ENCODE results near the gene VWA5B1. TPM values are rescaled to one million over a fixed set of nuclear protein-coding genes. Genes with fewer than 3 reads are reported as not detected.

The VWA5B1 gene
- total RNA-seq, 4 donors from 2014 or later: not detected

DNA sequence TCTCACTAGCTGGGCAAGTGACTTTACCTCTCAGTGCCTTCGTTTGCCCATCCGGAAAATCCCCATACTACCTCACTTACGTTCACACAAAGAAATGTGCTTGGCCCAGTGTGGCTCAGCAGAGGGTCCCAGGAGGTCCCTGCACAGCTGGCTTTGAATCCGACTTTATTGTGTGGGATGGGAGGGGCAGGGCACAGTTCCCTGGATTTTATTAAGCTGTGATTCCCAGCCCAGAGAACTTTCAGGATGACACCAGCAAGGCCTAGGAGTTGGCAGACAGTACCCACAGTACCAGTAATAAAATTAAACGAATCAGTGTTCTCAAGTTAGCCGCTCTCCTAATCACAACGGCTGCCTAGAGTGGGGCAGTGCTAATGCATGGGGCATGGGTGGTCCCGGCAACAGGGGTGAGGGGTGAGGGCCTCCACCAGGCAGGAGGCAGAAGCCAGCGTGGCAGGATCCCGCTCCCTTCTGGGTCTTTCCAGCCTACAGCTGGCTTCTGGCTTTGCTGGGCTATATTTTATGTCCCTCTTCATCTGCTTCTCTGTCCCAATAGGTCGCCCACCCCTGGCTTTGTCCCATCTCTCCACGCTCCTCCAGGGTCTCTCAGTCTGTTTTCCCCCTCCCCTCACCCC is 74.9 kb downstream of the VWA5B1 start:
- TF ChIP-seq POLR2A (IDR thresholded peaks at IDR 0.05) (no peak), CTCF (IDR thresholded peaks at IDR 0.05) (no peak), EP300 (IDR thresholded peaks at IDR 0.05) (no peak)
- H3K27me3 ChIP-seq: peaks cover 0 to 83% of the 10 kb centered on the region in 2 donors
- 35% methylated on average over 12 of the region's 12 CpGs for WGBS, 2 donors
- no peaks in the 10 kb centered on the region for H3K9me3 ChIP-seq
- no peak overlapping the region for H3K4me3 ChIP-seq
- H3K4me1 ChIP-seq: peaks cover 0 to 24% (median 0%) of the 10 kb centered on the region in 4 donors
- DNase-seq (ENCODE audit: low spot score in 2 of 2): no peak
- H3K27ac ChIP-seq: no peak overlapping the region
- H3K36me3 ChIP-seq: no peaks in the 10 kb centered on the region

DNA sequence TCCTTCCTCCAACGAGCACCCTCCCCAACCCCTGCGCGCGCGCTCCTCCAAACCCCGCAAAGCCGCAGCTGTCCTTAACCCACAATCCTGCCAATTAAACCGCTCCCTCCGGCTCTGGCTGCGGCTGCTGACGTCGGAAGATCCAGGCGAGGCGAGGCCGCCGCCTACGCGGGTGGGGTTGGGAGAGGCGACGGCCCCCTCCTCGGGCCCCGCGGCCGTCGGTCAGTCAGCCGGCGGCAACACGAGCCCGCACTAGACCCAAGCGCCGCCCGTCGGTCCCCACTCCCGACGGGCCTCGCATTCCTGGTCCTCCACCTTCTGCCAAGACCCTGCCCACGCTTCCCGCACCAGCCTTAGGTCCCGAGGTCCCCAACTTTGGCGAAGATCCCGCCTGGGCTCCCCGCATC is 75.4 kb downstream of the VWA5B1 start:
- H3K27ac ChIP-seq: no peak overlapping the region
- TF ChIP-seq CTCF (IDR thresholded peaks at IDR 0.05): no peak
- no peak for TF ChIP-seq POLR2A (IDR thresholded peaks at IDR 0.05)
- no peak for TF ChIP-seq EP300 (IDR thresholded peaks at IDR 0.05)
- H3K4me3 ChIP-seq: peak overlapping the region in 1 of 4 donors; percentile 35
- H3K4me1 ChIP-seq: peaks cover 0 to 24% (median 0%) of the 10 kb centered on the region in 4 donors
- peaks cover 0 to 88% of the 10 kb centered on the region in 2 donors for H3K27me3 ChIP-seq
- DNase-seq (ENCODE audit: low spot score in 2 of 2): no peak
- H3K36me3 ChIP-seq: no peaks in the 10 kb centered on the region
- WGBS, 2 donors: 2 to 4% methylated on average over 31 to 42 of the region's 42 CpGs
- H3K9me3 ChIP-seq: no peaks in the 10 kb centered on the region

GRCh38 chr1:20366463-20367115 is 75.9 kb downstream of the VWA5B1 start:
- peaks cover 0 to 24% (median 0%) of the 10 kb centered on the region in 4 donors for H3K4me1 ChIP-seq
- no peaks in the 10 kb centered on the region for H3K36me3 ChIP-seq
- H3K27me3 ChIP-seq: peaks cover 0 to 89% of the 10 kb centered on the region in 2 donors
- 1 to 2% methylated on average over 52 to 63 of the region's 70 CpGs for WGBS, 2 donors
- DNase-seq (ENCODE audit: low spot score in 2 of 2): no peak
- no peak for TF ChIP-seq CTCF (IDR thresholded peaks at IDR 0.05)
- TF ChIP-seq POLR2A (IDR thresholded peaks at IDR 0.05): no peak
- TF ChIP-seq EP300 (IDR thresholded peaks at IDR 0.05): no peak
- peak overlapping the region in 1 of 4 donors; percentile 35 for H3K4me3 ChIP-seq
- no peaks in the 10 kb centered on the region for H3K9me3 ChIP-seq
- H3K27ac ChIP-seq: no peak overlapping the region

DNA sequence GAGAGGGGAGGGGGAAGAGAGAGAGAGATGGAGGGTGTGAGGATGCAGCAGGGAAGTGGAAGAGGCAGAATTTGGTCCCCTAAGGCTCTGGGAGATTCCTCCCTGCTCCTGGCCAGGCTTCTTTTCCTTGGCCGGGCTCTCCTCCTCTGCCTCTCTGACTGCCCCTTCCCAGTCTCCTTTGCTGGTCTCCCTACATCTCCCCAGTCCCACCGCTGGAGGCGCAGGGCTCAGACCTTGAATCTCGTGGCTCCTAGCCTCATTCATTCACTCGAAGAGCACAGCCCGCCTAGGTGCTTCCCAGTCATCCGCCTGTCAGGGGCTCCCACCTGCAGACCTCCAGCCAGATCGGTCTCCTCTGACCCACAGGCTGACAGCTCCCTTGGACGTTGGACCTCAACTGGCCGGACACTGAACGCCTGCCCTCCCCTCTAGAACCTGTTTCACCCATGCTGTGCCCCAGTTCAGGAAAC is 76.5 kb downstream of the VWA5B1 start:
- no peaks in the 10 kb centered on the region for H3K9me3 ChIP-seq
- TF ChIP-seq POLR2A (IDR thresholded peaks at IDR 0.05) (no peak), CTCF (IDR thresholded peaks at IDR 0.05) (peak in 2 of 5 experiments; percentile 24 to 33), EP300 (IDR thresholded peaks at IDR 0.05) (no peak)

DNA sequence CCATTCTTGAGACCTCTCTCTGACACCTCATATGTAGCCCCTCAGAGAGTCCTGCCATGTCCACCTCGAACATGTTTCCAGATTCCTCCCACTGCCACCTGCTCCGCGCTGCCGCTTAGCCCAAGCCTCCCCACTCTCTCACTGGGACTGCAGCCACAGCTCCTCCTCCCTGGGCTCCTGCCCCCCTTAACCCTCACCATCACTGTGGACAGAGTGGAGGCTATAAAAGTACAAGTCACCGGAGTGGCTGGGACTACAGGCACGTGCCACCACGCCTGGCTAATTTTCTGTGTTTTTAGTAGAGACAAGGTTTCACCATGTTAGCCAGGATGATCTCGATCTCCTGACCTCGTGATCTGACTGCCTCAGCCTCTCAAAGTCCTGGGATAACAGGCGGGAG is 77.0 kb downstream of the VWA5B1 start:
- H3K36me3 ChIP-seq: no peaks in the 10 kb centered on the region
- no peak for DNase-seq (ENCODE audit: low spot score in 2 of 2)
- no peak for TF ChIP-seq CTCF (IDR thresholded peaks at IDR 0.05)
- TF ChIP-seq POLR2A (IDR thresholded peaks at IDR 0.05): no peak
- TF ChIP-seq EP300 (IDR thresholded peaks at IDR 0.05): no peak
- H3K4me1 ChIP-seq: peaks cover 0 to 24% (median 0%) of the 10 kb centered on the region in 4 donors
- no peak overlapping the region for H3K4me3 ChIP-seq
- H3K9me3 ChIP-seq: no peaks in the 10 kb centered on the region
- WGBS, 2 donors: 49 to 55% methylated on average over 10 of the region's 10 CpGs
- no peak overlapping the region for H3K27ac ChIP-seq
- H3K27me3 ChIP-seq: peaks cover 0 to 83% of the 10 kb centered on the region in 2 donors

More for the DNA sequence above, 76.5 kb downstream of the VWA5B1 start:
- Histone ChIP-seq H3K27ac (no peak overlapping the region), H3K4me1 (peaks cover 0 to 24% (median 0%) of the 10 kb centered on the region in 4 donors), H3K36me3 (no peaks in the 10 kb centered on the region), H3K4me3 (peak overlapping the region in 1 of 4 donors; percentile 35), H3K27me3 (peaks cover 0 to 87% of the 10 kb centered on the region in 2 donors)
- DNase-seq (ENCODE audit: low spot score in 2 of 2): no peak
- 6 to 8% methylated on average over 10 to 11 of the region's 11 CpGs for WGBS, 2 donors

Measured in tibial nerve (tissue), 4 donors.